NCI-H82 treated with DMSO at 0.1 percent for 48 hours (cell line): ENCODE measurements around the gene IREB2.

Source experiments
- DNase-seq: peaks from one replicate; lab custom pipeline; 2025; ENCODE audit not compliant: unreplicated experiment; lab: John Stamatoyannopoulos, UW

The IREB2 gene

DNA sequence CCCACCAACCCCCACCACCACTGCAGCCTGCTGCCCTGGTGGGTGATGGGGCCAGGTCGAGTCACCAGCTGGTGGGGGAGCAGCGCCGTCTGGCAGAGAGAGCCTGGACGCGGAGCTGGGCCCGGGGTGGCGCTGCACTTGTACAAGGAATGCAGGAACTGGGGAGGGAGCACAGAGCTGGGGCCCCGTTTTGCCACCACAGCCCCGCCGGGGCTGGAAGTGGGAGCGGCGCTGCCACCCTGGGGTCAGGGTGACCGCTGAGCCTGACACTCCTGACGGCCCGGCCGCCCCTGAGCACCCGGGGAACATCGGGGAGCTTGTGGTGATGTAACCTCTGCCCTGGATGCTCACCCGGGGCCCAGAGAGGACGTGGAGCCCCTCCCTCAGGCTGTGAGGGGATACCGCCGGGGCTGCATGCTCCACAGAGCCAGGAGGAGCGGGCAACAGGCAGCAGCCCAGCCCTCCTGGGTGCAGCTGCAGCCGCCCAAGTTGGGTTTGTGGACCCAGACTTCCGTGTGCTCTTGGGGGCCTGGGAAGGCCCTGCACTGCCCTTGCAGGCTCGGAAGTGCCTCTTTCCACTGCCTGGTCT lies 32.6 kb upstream of the IREB2 start:
- DNase-seq = no peak

DNA sequence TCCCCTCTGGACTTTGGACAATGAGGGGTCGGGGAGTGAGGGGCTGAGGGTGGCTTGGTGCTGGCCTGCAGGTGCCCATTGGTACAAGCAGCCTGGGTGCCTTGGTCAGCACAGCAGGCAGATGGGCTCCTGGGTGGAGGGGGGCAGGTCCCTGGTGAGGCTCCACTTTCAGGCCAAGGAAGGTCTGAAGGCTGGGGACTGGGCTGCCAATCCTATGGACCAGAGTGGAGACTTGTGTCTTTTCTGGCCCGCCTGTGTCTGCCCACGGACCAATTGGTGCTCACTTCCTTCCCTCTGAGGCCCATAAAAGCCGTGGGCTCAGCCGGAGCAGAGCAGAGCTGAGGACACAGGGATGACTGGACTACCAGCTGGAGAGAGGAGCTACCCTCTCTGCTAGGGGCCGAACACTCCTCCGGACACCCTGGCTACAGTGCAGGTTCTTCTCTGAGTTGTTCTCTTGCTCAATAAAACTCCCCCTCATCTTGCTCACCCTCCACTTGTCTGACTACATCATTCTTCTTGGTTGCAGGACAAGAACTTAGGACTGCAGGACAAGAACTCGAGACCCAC lies 31.9 kb upstream of the IREB2 start:
- DNase-seq = no peak

- DNase-seq = peak; percentile 49
These were observed 30.2 kb upstream of the IREB2 start for GRCh38 chr15:78407608-78408354.

- DNase-seq = no peak
These were observed 29.7 kb upstream of the IREB2 start for GRCh38 chr15:78408355-78408640.

DNA sequence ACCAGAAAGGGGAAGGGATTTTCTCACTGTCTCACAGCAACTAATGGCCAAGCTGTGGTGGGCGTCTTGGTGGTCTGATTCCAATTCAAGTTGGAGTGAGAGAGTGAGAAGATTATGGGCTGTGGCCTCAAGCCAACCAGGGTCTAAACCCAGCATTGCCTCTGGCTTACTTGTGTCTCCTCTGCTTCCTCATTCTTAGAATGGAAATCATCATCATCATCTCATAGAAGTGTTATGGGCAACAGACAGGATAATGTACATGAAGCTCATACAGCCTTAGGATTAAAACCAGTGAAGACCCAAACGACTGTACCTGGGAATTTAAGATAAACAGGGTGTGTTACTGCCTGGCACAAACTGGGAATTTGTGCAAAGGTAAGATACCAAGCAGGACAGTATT lies 29.1 kb upstream of the IREB2 start:
- no peak for DNase-seq

- DNase-seq = no peak
These were observed 27.0 kb upstream of the IREB2 start for GRCh38 chr15:78411061-78411460.

- DNase-seq = no peak
These were observed 23.3 kb upstream of the IREB2 start for GRCh38 chr15:78414621-78415250.

- peak; percentile 49 for DNase-seq
These were observed 22.7 kb upstream of the IREB2 start for GRCh38 chr15:78415284-78415683.

- no peak for DNase-seq
These were observed 20.0 kb upstream of the IREB2 start for GRCh38 chr15:78417754-78418630.

- DNase-seq = no peak
These were observed 19.3 kb upstream of the IREB2 start for GRCh38 chr15:78418686-78419085.

- DNase-seq = no peak
These were observed 18.6 kb upstream of the IREB2 start for GRCh38 chr15:78419367-78419766.

- no peak for DNase-seq
These were observed 17.8 kb upstream of the IREB2 start for GRCh38 chr15:78420220-78420619.

GRCh38 chr15:78420766-78421165 lies 17.2 kb upstream of the IREB2 start:
- no peak for DNase-seq

GRCh38 chr15:78421238-78421965 lies 16.6 kb upstream of the IREB2 start:
- no peak for DNase-seq

GRCh38 chr15:78422571-78423340 lies 15.3 kb upstream of the IREB2 start:
- peak; percentile 44 for DNase-seq

GRCh38 chr15:78424673-78425072 lies 13.3 kb upstream of the IREB2 start:
- DNase-seq = no peak

GRCh38 chr15:78425643-78426042 lies 12.4 kb upstream of the IREB2 start:
- DNase-seq = no peak

DNA sequence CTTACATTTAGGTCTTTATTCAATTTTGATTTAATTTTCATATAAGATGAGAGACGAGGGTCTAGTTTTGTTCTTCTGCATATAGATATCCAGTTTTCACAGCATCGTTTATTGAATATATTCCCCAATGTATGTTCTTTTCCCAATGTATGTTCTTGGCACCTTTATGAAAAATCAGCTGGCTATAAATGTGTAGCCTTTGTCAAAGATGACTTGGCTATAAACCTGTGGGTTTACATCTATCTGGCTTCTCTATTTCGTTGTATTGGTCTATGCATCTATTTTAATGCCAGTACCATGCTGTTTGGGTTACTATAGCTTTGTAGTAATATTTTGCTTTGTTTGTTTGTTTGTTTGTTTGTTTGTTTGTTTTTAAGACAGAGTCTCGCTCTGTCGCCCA lies 11.7 kb upstream of the IREB2 start:
- no peak for DNase-seq

DNA sequence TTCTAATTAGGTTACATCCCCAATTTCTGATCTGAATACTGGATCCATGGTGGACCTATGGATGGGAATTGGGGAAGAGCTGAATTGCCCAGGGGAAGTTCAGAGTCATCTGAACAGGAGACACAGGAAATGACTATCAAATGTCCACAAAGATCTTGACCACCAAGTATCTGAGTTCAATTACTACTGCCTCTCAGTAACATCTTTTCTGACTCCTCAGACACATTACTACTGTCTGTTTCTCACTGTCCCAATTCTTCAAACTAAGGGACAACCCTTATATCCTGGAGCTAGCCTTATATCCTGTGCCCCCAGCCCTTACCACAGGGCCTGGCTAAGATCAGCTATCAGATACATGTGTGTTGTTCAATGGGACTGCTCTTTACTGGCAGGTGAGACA lies 10.1 kb upstream of the IREB2 start:
- DNase-seq = no peak

GRCh38 chr15:78429477-78429876 lies 8.5 kb upstream of the IREB2 start:
- DNase-seq = no peak
